Ovary (tissue), 3 donors: ENCODE measurements around the gene HIVEP3.

Experiments used
- POLR2A ChIP-seq: fragments of 450-650 bp; IDR thresholded peaks from one replicate; pipeline ENCODE4 v1.6.1; 2017; ENCODE audit warnings: antibody characterized with exemption, mild to moderate bottlenecking, moderate library complexity
- TF ChIP-seq, protein P1 (sequence below), 3 donors: fragments of 450-650 bp in 2 of 3; fragments of 200-600 bp in 1 of 3; IDR thresholded peaks; one replicate each; pipeline versions ENCODE4 v1.5.1 to v1.8.0; 2016 to 2022; ENCODE audit warnings: antibody characterized with exemption in 3 of 3, mild to moderate bottlenecking in 1 of 3
- donor health status: DM: no; HTN: no; CAD: no.

DNA sequence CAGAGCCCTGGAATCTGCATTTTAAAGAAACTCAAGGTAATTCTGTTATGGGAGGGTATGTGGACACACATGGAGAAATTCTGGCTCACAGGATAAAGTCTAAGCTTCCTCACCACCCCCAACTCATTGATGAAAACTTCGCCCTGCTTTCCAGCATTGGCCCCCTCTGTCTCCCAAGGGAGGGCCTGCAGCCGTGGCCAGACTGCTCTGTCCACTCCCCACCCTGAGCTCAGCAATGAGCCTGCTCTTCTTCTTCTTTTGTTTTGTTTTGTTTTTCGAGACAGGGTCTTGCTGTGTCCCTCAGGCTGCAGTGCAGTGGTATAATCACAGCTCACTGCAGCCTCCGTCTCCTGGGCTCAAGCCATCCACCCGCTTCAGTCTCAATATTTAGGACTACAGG is 297.5 kb downstream of the HIVEP3 start:
- TF ChIP-seq, protein P1, sequence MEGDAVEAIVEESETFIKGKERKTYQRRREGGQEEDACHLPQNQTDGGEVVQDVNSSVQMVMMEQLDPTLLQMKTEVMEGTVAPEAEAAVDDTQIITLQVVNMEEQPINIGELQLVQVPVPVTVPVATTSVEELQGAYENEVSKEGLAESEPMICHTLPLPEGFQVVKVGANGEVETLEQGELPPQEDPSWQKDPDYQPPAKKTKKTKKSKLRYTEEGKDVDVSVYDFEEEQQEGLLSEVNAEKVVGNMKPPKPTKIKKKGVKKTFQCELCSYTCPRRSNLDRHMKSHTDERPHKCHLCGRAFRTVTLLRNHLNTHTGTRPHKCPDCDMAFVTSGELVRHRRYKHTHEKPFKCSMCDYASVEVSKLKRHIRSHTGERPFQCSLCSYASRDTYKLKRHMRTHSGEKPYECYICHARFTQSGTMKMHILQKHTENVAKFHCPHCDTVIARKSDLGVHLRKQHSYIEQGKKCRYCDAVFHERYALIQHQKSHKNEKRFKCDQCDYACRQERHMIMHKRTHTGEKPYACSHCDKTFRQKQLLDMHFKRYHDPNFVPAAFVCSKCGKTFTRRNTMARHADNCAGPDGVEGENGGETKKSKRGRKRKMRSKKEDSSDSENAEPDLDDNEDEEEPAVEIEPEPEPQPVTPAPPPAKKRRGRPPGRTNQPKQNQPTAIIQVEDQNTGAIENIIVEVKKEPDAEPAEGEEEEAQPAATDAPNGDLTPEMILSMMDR (IDR thresholded peaks at IDR 0.05), result no peak
- TF ChIP-seq POLR2A, result no peak
